NCI-H526 treated with DMSO at 0.1 percent for 48 hours (cell line): ENCODE data around the gene ACTR1B.
"Not testable (repeated sequence)": the region's sequence is repeated elsewhere in the genome, so short reads cannot be mapped to it uniquely, and the experiment has no call there.

Experiments used
- DNase-seq: peaks from one replicate; lab custom pipeline; 2025; lab: John Stamatoyannopoulos, UW

Gene ACTR1B

DNA sequence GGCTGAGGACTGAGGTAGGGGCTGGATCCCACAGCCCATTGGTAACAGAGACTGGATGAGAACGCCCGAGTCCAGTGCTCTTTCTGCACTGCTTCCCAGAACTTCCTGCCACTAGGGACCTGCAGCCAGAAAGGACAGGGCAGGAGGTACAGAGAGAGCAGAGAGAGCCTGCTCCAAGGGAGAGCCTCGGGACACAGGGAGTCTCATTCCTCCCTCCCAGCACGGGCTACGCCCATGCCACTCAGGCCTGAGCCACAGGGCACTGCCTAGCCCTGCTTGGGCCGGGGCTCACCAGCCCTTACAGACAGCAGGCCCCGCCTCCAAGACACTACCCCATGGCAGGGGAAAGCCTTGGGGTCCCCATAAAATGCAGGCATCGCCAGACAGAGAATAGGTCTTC lies 48.1 kb downstream of the ACTR1B start:
- not testable (repeated sequence) for DNase-seq

- not testable (repeated sequence) for DNase-seq
These were observed 51.9 kb downstream of the ACTR1B start for GRCh38 chr2:97611895-97612294.

DNA sequence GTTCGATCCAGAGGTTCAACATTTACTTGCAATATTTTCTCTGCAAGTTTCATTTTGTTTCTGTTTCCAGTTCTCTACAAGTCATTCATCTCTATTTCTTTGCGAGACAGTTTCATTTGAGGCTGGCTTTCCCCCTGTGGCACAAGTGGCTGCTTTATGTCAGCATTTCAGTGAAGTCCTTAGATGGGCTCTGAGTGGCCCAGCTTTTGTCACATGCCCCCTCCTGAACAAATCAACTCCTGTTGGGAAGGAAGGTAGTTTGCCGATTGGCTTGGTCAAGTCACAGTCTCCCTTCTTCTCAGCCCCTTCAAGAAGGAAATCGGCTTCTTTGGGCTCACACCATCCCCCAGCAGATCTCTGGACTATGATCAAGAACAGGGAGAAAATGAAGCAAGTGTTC lies 55.1 kb downstream of the ACTR1B start:
- not testable (repeated sequence) for DNase-seq
